ENCODE results near the gene BAZ2B. TPM values are rescaled to one million over a fixed set of nuclear protein-coding genes. Genes with fewer than 3 reads are reported as not detected.

The BAZ2B gene
- total RNA-seq, 1 experiment from 2014 or later: 19.9 TPM

GRCh38 chr2:159272156-159272555 lies 344.2 kb downstream of the BAZ2B start:
- Histone ChIP-seq H3K36me3 (ENCODE audit: control insufficient read depth in 1 of 2, insufficient read depth in 2 of 2, low read length in 2 of 2) (no peaks in the 10 kb centered on the region), H2AFZ (ENCODE audit: low read depth, low read length, poor library complexity, severe bottlenecking) (no peak overlapping the region), H3K27me3 (ENCODE audit: insufficient read depth, low read length) (no peaks in the 10 kb centered on the region), H4K20me1 (ENCODE audit: insufficient read depth) (no peaks in the 10 kb centered on the region), H3K9ac (ENCODE audit: low read length) (no peak overlapping the region), H3K27ac (ENCODE audit: low read depth, low read length) (no peak overlapping the region), H3K79me2 (ENCODE audit: insufficient read depth, low read length) (0 out of 2 replicates have a peak, but pooled peaks cover 5% of the 10 kb centered on the region), H3K9me3 (ENCODE audit: control insufficient read depth in 1 of 2, insufficient read depth in 1 of 2, low read depth in 1 of 2, low read length in 2 of 2) (no peaks in the 10 kb centered on the region), H3K4me3 (replicated peaks in 1 of 2; ENCODE audit: low read depth in 1 of 2, low read length in 2 of 2) (no peak overlapping the region), H3K9me2 (ENCODE audit: insufficient read depth) (no peaks in the 10 kb centered on the region), H3K4me2 (ENCODE audit: low read length) (no peak overlapping the region), H3K4me1 (ENCODE audit: control insufficient read depth in 1 of 2, insufficient read depth in 2 of 2, low read length in 2 of 2) (peaks cover 3 to 13% of the 10 kb centered on the region in 2 experiments; a peak in 2 of 4 replicates)
- ChIA-PET POLR2A (no interaction called here), CTCF (no interaction called here), RAD21 (ENCODE audit: low non-redundant PET in 1 of 2, low total read pairs in 2 of 2, uncharacterized antibody in 2 of 2, unreplicated experiment in 2 of 2) (no interaction called here)
- intact Hi-C loops (cut with micrococcal nuclease): no loop called here
- DNase-seq (ENCODE audit: low read depth, low spot score) (no peak), ATAC-seq (no peak)
- TF ChIP-seq TCF7L2 (IDR thresholded peaks at IDR 0.05; ENCODE audit: borderline replicate concordance, extremely low read depth, insufficient read depth, insufficient read length): no peak
- no peak for TF ChIP-seq CTCF (IDR thresholded peaks at IDR 0.05 in 2 of 3, conservative IDR thresholded peaks at IDR 0.05 in 1 of 3; ENCODE audit: borderline replicate concordance in 1 of 3, insufficient read depth in 1 of 3, low read depth in 2 of 3, low read length in 2 of 3)
- no peak for TF ChIP-seq ZBTB33 (IDR thresholded peaks at IDR 0.05; ENCODE audit: extremely low read depth, insufficient replicate concordance, low read length)
- TF ChIP-seq SP1 (IDR thresholded peaks at IDR 0.05; ENCODE audit: low read depth): no peak
- TF ChIP-seq RAD21 (IDR thresholded peaks at IDR 0.05; ENCODE audit: low read depth): no peak
- TF ChIP-seq CEBPB (IDR thresholded peaks at IDR 0.05; ENCODE audit: low read depth): no peak
- no peak for TF ChIP-seq CBX3 (IDR thresholded peaks at IDR 0.05; ENCODE audit: low read depth)
- no peak for TF ChIP-seq SIN3A (IDR thresholded peaks at IDR 0.05; ENCODE audit: low read depth)
- TF ChIP-seq ATF3 (IDR thresholded peaks at IDR 0.05): no peak
- no peak for TF ChIP-seq EGR1 (IDR thresholded peaks at IDR 0.05; ENCODE audit: low read depth)
- TF ChIP-seq ZNF274 (IDR thresholded peaks at IDR 0.05; ENCODE audit: low read depth, low read length): no peak
- no peak for TF ChIP-seq EZH2phosphoT487 (IDR thresholded peaks at IDR 0.05; ENCODE audit: borderline replicate concordance)
- TF ChIP-seq SRF (IDR thresholded peaks at IDR 0.05; ENCODE audit: low read depth): no peak
- no peak for TF ChIP-seq REST (IDR thresholded peaks at IDR 0.05; ENCODE audit: low read depth)
- no peak for TF ChIP-seq EZH2 (IDR thresholded peaks at IDR 0.05)
- no peak for TF ChIP-seq YY1 (IDR thresholded peaks at IDR 0.05; ENCODE audit: extremely low read depth, insufficient replicate concordance, low read depth, low read length)
- TF ChIP-seq JUND (IDR thresholded peaks at IDR 0.05): no peak
- no peak for TF ChIP-seq ZFX (IDR thresholded peaks at IDR 0.05)
- TF ChIP-seq POLR2A (IDR thresholded peaks at IDR 0.05; ENCODE audit: borderline replicate concordance, extremely low read depth, insufficient read depth, insufficient read length): no peak
- TF ChIP-seq POLR2AphosphoS5 (IDR thresholded peaks at IDR 0.05; ENCODE audit: low read depth, low read length): no peak
- no TSS peak for BruUV-seq (replicated peaks)
